NCI-H2196 treated with DMSO at 0.1 percent for 48 hours (cell line): ENCODE measurements around the gene IFIT1B.
"Not testable (repeated sequence)": the region's sequence is repeated elsewhere in the genome, so short reads cannot be mapped to it uniquely, and the experiment has no call there.

Source experiments
- DNase-seq: peaks from one replicate; lab custom pipeline; 2025; ENCODE audit not compliant: unreplicated experiment; lab: John Stamatoyannopoulos, UW

Gene IFIT1B, protein sequence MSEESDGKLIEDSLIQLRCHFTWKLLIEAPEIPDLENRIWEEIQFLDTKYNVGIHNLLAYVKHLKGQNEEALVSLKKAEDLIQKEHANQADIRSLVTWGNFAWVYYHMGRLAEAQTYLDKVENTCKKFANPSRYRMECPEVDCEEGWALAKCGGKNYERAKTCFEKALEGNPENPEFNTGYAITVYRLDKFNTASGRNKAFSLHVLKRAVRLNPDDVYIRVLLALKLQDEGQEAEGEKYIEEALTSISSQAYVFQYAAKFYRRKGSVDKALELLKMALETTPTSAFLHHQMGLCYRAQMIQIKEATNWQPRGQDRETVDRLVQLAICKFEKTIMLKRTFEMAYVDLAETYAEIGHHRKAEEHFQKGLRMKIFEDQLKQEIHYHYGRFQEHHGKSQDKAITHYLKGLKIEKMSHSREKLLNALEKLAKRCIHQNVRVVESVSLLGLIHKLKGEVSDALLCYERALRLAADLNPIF

DNA sequence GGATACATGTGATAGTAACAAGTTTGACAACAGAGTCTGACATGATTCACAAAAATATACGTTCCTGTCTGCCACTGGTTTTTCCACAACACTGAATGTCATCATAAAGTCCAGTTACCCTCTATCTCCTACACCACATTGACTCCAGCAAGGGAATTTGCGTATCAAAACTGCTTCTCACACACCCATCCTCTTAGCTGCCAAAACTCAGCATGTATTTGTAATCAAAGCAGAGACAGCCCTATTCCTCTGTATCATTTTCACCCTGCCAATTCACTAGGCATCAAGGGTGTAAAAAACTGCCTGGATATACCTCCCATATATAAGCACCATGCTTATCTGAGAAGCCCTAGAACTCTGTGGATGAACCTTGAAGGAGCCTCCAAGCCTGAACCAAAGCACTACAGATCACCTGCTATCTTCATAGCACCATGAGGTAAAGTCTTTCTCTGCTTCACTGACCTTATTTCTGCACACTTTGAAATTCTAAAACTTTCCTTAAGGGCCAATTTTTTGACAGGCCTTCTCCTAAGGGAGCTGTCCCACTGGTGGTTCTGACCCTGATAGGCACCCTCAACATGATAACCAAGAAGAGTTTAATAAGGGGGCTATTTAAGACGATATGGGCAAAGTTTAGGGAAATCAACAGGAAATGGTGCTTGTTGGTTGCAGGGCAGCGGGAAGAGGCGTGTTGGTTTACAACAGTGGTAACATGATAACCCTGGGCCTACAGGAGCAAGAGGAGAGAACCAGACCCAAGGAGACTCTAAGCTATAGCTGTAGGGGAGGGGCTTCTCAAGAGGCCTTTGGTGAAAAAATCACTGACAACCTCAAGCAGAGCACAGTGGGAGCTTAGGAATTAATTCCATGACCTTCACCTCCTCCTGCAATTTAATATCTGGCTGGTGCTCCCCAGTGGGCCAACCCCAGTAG lies at the start of gene IFIT1B:
IFIT1B (plus strand) TSS at position 352 of the 933 bp plus-strand sequence; CDS start at position 432, 80 bp downstream.
- no peak for DNase-seq

DNA sequence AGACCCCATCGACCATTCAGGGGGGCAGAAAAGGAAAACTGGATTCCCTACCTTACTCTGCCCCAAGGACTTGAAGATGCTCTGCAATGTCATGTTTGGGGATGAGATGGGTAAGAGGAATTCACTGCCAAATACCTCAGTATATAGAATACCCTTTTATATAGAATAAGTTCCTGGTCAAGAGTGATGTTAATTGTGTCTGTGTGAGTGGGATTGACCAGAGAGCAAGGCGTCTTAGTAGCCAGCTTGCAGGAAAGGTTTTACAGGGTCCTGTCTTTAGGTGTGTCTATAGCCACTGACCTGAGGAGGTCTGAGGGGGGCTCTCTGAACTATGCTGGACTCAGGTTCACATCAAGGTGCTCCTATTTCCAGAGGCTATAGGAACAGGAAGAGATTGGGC lies 48.7 kb upstream of the IFIT1B start:
- DNase-seq: no peak

DNA sequence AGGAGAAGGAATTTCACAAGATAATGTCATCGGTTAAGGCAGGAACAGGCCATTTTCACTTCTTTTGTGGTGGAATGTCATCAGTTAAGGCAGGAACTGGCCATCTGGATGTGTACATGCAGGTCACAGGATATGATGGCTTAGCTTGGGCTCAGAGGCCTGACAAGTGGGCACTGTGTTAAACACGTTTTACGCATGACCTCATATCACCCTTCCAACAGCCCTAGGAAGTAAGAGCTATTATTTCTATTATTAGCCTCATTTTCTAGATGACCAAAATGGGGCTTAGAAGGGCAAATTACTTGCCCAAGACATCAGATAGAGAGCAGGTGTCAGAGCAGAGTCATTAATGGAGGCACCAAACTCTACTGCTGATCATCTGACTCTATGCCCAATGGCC lies 47.8 kb upstream of the IFIT1B start:
- DNase-seq: not testable (repeated sequence)

DNA sequence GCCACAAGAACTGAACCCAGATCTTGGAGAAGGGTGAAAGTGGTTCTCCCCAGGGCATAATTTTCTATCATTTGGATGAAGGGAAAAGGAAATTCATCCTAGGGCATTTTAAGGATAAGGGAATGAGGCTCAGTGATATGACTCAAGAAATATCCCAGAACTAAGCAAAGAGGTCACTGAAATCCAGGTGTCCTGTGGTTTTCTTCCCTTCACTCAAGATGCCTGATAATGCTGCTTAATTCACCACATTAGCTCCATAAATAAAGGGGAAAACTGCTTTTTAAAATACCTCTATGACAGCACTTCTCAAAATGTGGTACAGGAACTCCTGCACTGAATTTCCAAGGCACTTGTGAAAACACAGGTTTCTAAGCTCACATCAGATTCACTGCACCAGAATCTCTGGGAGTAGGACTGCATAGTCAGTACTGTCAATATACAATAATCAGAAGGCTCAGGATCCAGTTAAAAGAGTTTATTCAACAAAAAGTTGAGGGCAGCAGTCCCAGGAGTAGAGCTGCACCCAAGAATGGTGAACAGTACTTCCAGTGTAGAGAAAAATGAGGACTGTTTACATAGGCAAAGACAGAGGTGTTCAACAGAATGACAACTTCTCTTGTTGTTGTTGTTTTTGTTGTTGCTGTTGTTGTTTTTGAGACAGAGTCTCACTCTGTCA lies 47.2 kb upstream of the IFIT1B start:
- no peak for DNase-seq

DNA sequence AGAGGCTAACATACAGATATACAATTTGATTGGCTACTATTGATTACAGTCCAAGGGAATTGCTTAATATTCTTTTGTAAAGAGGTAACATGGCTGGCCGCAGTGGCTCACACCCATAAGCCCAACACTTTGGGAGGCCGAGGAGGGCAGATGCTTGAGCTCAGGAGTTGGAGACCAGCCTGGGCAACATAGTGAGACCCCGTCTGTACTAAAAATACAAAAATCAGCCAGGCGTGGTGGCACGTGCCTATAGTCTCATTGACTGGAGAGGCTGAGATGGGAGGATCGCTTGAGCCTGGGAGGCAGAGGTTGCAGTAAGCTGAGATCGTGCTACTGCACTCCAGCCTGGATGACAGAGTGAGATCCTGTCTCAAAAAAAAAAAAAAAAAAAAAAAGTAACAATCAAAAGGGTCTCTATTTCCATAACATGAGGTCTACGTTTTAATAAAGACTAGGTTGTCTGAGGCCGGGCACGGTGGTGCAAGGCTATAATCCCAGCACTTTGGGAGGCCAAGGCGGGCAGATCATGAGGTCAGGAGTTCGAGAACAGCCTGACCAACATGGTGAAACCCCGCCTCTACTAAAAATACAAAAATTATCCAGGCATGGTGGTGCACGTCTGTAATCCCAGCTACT lies 46.3 kb upstream of the IFIT1B start:
- DNase-seq: not testable (repeated sequence)

DNA sequence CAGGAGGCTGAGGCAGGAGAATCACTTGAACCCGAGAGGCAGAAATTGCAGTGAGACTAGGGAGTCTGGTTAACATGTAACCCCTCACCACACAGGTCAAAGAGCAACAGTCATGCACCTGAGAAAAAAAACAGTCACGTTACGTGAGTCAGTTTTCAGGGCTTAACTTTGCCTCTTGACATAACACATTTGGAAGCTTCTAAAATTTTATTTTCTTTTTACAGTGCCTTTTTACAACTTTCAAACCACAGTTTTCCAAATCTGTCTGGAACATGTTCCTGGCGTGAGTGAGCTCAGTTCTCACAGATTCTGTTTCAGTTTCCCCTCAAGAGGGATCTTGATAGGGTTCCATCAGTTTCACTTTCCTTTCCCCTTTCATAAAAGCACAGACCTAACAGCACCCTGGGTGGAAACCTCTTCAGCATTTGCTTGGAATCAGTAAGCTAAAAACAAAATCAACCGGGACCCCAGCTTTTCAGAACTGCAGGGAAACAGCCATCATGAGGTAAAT lies 45.7 kb upstream of the IFIT1B start:
- DNase-seq: no peak

DNA sequence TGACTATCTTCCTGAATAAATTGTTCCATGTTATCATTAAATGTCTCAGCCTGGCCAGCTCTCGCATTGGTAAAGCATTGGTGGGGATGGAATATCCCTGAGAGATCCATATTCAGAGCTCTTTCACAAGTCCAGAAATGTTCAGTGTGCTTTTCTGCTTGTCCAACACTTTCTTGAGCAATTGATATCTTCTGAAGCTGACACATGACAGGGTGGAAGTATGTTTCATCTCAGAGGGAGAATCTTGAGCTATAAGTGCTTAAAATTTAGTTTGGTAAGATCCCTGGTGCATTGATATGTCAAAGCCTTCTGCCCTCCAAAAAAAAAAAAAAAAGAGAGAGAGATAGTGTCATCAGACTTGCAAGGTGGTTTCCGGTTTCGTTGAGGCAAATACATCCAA lies 42.6 kb upstream of the IFIT1B start:
- DNase-seq: no peak

DNA sequence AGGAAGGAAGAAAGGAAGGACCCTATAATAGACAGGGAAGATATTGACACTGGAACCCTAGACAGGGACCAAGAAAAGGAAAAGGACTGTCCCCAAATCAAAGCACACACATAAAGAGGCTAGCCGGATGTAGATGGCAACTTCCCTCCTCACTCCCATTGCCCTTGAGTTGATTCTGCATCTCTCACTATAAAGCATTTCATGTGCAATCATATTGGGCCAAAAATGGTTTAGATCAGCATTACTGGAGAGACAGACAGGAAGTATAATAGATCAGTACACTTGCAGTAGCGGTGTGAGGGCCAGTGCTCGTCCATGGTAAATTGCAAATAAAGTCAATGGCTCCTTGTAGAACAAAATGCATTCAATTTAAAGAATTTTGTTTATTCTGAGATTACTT lies 41.6 kb upstream of the IFIT1B start:
- DNase-seq: no peak

DNA sequence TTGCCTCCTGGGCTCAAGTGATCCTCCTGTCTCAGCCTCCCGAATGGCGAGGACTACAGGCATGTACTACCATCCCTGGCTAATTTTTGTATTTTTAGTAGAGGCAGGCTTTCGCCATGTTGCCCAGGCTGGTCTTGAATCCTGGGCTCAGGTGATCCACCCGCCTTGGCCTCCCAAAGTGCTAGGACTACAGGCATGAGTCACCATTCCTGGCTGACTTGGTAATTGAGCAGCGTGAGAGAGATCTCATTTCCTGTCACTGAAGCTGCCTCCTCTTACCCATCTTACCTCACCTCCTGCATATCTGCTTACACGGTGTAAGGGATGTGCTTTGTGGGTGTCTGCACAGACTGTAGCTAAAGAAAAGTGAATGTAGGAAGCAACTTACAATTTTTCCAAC lies 40.4 kb upstream of the IFIT1B start:
- DNase-seq: no peak

DNA sequence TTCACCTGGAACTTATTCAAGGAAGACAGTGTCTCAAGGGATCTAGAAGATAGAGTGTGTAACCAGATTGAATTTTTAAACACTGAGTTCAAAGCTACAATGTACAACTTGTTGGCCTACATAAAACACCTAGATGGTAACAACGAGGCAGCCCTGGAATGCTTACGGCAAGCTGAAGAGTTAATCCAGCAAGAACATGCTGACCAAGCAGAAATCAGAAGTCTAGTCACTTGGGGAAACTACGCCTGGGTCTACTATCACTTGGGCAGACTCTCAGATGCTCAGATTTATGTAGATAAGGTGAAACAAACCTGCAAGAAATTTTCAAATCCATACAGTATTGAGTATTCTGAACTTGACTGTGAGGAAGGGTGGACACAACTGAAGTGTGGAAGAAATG lies 39.1 kb upstream of the IFIT1B start:
- no peak for DNase-seq

DNA sequence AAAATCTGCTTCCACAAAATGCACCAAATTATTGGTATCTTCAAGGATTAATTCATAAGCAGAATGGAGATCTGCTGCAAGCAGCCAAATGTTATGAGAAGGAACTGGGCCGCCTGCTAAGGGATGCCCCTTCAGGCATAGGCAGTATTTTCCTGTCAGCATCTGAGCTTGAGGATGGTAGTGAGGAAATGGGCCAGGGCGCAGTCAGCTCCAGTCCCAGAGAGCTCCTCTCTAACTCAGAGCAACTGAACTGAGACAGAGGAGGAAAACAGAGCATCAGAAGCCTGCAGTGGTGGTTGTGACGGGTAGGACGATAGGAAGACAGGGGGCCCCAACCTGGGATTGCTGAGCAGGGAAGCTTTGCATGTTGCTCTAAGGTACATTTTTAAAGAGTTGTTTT lies 38.0 kb upstream of the IFIT1B start:
- no peak for DNase-seq

DNA sequence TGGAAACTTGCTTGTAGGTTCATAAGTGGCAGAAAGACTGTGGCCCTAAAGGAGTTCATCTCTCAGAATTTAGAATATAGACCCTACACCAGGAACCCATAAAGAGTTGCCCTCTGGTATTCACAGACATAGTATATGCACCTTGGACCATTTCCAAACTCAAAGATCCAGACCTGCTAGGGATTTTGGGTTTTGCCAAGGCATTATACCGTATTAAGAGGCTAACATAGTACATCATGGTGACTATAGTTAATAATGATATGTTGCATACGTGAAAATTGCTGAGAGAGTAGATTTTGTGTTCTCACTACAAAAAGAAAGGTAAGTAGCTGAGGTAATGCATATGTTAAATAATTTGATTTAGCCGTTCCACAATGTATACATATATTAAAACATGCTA lies 36.2 kb upstream of the IFIT1B start:
- DNase-seq: no peak

DNA sequence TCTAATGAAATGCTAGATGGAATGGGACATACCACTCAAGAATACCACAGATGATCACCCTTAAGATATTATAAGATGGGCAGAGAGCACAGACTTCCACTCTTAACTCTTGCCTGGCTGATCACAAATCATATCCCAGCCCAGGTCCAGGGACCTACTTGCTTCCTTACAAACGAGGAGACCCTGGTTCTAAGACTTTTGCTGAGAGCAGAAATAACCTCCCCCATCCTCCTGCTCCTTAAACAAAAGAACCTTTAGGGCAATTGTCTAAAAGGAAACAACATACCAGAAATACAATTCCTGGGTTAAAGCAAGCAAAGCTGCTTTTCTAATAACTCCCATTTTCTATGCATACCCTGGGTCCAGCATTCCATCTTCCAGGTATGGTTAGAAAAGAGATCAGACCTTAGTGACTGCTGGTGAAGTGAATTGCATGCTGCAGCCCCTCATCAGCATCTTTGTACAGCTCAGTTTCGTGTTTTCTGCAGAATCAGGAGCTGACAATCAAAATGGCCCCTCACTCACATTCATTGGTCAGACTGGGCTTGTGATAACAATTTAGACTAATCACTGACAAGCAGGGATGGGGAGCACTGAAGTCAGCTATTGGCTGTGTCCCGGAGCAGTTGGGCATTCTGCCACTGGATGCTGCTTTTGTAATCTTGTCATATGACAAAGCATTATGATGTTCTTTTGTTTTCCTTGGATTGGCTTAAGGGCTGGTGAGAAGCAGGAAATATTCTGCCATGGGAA lies 35.5 kb upstream of the IFIT1B start:
- no peak for DNase-seq

DNA sequence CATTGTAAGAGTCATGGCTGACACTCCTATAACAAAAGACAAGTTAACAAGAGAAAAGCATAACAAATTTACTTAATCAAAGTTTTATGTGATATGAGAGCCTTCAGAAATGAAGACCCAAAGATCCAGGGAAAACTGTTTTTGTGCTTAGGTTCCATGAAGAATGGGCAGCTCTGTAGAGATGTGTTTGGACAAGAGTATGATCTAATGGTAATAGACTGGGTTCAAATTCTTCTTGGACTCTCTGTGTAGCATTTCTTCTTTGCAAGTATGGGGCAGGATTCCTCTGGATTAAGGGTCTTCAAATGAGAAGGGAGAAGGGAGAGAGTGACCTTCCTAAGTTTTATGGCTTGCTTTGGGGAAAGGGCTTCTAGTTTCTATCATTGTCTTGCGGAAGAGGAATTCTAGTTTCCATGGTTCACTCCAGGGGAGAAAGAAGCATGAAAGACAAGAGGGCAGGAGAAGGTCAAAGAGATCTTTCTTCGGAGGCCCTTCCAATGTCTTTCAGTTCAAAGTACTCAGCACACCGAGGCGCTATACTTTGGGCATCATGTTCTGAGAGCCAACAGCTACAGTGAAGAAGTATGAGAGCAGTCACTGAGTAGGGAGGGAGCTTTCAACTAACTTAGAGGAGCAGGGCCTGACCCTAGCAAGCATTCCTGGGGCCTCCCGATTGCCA lies 34.6 kb upstream of the IFIT1B start:
- no peak for DNase-seq

DNA sequence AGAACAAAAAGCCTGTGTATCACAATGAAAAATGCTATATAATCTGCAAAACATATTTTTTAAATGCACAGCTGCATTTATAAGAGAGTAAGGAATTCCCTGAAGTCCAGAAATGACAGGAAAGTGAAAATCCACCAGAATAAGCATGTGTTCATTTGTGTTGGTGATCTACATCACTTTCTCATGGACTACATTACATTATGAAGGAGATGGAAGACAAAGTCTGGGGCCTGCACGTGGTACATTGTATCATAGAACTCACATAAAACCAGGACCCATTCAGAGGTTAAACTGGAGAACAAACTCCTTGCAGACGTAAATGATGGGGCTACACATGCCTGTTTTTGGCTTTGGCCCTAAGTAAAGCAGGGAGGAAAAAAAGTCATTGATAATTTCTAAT lies 33.7 kb upstream of the IFIT1B start:
- no peak for DNase-seq

DNA sequence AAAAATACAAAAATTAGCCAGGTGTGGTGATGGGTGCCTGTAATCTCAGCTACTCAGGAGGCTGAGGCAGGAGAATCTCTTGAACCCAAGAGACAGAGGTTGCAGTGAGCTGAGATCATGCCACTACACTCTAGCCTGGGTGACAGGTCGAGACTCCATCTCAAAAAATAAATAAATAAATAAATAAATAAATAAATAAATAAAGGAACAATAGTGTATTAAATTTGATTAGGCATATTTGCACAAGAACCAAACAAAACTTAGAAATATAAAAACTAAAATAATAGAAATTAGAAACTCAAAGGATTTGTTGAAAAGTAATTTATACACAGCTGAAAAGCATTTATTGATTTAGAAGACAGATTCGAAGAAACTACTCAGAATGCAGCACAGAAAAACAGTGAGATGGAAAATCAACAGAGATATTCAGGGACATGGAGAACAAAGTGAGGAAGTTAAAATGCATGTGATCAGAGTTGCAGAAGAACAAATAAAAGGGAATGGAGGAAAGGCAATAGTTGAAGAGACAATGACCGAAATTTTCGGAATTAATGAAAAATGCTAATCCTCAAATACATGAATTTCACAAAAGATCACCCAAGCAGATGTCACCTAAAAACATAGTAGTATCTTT lies 32.4 kb upstream of the IFIT1B start:
- no peak for DNase-seq

DNA sequence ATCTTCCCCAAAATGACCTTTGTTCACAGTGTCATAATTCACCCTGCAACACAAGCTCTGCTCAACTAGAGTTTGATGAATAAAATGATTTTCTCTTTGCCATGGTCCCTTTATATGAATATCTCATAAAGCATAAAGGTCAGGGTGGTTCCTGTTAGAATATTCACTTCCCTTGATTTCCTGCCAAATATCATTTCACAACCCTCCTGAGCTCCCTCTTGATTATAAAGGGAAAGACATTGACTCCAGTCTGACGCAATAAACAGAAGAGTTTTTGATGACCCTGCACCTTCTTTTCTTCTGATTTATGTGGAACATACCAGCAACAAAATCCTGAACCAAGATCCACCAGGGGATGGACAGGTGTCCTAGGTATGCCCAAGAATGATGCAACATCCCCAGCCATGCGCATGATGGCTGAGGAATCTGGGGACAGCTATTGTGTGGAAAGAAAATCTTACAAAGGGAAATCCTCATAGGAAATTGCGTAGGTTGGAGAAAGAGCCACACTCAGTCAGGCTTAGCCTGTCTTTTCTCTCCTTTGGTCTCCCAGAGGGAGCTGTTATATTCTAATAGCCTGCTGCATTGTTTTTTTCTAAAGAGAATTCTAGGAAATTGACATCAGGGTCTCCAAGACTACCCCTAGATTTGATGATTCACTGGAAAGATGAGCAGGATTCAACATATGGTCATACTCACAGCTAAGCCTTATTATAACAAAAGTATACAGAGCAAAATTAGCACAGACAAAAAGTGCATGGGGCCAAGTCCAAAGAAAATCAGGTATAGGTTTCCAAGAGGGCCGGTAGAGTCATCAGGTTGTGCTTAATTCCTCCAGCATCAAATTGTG lies 31.2 kb upstream of the IFIT1B start:
- no peak for DNase-seq
